Activated effector memory CD4-positive, alpha-beta T cell treated with Interleukin-2 at 50 U/mL for 16 hours (primary cell): ENCODE data around the gene TMEM269.

ENCODE experiments used
- DNase-seq: peaks from one replicate; pipeline ENCODE4 v3.0.0-alpha.2; 2020

The TMEM269 gene

DNA sequence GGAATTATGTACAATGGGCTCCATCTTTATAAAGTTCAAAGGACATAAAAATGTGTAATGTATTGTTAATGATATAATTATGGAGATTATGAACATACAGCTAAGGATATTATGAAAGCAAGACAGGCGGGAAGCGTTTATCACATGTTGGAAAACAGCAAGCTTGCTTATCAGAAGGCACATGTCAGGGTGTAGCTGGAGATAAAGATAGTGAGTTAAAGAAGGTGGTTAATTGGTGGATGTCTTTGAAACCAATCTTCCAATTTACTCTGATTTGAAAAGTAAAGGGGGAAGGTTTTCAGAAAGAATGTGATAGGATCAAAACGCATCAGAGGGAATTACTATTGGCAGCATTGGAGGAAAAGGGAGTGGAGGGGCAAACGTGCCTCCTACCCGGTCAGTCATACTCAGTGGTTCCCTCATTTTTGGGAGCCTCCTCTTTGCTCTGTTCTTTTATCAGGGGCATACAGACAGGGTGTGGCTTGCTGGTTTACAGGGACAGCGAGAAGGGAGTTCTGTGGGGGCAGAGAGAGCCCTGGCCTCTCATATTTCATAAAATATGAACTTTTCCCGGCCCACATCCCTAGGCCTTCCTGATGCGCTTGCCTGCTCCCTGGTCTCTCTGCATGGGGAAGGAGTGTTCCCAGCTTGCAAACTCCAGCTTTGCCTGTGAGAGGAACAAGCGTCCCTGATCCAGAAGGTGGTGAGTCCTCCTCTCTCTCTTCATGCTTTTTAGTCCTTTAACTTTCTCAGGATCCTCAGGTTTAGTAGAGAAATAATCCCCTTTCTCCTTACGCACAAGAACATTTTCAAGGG is 40.5 kb downstream of the TMEM269 start:
- DNase-seq, result no peak

DNA sequence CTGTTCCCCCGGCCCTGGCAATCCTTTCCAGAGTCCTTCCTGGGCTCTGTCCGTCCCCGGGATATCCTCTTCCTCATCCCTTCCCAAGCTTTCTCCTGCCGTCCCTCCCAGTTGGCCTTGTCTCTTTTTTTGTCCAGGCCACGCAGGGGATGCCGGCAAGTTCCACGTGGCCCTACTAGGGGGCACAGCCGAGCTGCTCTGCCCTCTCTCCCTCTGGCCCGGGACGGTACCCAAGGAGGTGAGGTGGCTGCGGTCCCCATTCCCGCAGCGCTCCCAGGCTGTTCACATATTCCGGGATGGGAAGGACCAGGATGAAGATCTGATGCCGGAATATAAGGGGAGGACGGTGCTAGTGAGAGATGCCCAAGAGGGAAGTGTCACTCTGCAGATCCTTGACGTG is 45.8 kb downstream of the TMEM269 start:
- DNase-seq, result no peak

DNA sequence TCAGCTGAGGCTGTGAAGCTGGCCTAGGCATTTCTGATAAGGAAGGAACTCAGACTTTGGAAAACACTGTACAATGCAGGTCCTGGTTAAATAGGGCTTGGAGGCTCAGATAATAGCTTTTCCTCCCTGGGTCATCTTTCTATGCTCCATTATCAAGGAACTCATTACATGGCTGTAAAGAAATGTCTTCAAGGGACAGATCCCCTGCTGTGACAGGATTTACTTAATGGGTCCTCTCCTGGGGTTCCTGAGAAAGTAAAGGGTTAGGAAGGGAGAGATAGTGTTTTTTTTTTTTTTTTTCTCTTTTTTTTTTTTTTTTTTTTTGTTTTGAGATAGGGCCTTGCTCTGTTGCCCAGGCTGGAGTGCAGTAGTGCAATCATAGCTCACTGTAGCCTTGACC is 46.5 kb downstream of the TMEM269 start:
- no peak for DNase-seq

DNA sequence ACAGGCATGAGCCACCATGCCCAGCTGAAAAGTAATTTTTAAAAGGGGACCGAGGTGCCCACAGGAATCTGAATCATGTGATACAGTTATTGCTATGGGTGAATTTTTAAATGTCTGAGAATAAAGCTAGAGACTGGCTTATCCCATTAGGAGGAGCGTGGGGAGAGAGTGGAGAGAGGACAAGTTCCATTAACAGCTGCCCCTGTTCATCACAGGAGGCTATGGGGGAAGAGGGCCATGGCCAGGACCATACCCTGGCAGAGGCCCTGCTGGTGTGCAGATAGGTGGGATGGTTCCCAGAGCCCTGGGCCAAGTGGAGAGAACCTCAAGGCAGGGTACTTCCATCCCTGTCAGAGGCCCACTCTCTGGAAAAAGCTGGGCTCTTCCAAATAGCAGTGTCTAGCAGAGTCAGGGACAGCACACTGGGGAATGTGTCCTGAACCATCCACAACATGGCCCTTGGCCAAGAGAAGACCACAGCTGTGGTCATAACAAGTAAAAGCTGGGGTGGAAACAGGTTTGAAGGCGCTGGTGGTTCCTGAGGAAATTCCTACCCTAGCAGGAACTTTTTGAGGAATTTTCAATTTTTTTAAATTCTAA is 48.0 kb downstream of the TMEM269 start:
- DNase-seq, result no peak

DNA sequence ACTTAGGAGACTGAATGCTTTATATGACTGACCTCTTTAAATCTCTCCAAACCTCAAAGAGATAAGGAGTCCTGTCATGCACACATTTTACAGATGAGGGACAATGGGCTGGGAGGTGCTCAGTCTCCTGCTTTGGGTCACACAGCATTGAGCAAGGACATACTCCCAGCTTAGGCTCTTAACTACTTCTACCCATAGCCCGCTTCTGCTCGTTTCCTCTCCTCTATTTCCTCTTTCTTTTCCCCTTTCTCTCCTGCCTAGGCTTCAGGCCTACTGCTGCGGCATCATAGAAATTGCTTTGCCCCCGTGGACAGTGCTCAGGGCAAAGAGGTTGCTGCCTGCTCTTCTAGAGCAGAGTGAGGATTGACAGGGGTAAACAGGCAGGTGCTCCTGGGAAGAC is 49.2 kb downstream of the TMEM269 start:
- no peak for DNase-seq

DNA sequence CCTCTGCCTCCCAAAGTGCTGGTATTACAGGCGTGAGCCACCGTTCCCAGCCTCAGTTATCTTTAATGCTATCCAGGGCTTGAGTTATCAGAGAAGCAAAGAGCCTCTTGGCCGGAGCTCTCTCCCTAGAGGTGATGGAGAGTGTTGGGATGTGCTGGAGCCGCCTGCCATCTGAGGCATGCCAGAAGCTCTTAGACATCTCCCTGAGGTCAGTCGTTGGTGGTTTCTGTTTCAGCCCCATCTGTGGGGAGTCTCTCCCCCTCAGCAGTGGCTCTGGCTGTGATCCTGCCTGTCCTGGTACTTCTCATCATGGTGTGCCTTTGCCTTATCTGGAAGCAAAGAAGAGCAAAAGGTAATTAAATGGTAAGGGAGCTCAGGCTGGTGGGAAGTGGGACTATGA is 50.0 kb downstream of the TMEM269 start:
- no peak for DNase-seq

DNA sequence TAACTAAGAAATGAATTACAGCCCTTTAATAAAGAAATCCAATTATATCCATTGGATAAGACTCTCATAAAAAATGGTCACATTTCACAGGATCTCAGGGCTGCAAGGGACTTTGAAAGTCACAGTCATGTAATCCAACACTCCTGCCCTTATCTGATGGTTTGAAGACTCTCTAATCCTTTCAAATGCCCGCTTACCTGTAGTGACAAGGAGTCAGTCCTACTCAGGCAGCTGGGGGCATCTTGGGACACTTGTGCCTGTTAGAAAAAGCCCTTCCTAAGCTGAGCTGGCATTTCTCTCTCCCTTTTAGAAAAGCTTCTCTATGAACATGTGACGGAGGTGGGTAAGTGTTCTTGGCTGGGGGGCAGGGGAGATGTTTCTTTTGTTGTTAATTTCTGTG is 50.6 kb downstream of the TMEM269 start:
- no peak for DNase-seq

DNA sequence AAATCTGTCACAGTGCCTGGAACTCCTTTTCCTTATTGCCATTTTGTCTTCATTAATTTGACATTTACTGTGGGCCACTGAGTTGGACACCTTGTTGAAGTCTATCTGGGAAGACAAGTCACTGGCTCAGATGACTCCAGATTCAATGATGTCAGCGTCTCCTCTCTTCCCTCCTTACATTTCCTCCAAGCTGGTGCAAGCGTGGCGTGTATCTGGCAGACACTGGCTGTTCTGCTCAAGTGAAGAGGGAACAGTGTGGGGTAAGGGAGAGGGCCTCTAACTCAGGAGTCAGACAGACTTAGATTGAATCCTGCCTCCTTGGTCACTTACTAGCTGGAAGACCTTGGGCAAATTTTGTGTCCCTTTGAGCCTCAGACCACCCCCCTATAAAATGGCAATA is 52.9 kb downstream of the TMEM269 start:
- no peak for DNase-seq

DNA sequence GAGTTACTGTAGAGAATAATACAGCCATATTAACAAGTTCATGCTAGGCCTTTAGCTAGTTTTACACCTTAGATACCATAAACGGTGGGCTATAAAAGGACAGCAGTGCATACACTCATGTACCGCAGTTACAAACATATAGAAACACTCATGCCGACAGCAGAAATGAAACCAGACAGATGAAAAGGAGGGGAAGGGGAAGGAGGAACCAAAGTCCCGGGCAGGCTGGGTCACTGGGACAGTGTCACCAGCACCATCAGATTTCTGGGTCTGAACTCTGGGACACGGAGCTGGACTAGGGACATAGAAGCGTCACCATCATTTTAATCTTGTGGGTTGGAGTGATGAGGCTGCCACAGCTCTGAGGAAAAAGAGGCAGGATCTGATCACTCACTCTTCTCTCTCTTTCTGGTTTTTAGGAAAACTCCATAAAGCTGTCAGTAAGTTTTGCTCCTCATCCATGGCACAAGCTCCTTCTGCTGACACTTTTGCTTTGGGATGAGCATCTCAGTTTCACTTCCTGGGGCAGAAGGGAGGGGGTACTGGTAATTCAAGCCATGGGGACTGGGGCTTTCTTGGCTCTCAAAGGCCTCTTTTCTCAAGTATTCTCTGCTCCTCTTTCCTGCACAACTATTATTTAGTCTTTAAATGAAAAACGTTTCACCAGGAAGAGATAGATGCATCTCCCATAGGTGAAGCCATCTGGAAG is 53.8 kb downstream of the TMEM269 start:
- no peak for DNase-seq

DNA sequence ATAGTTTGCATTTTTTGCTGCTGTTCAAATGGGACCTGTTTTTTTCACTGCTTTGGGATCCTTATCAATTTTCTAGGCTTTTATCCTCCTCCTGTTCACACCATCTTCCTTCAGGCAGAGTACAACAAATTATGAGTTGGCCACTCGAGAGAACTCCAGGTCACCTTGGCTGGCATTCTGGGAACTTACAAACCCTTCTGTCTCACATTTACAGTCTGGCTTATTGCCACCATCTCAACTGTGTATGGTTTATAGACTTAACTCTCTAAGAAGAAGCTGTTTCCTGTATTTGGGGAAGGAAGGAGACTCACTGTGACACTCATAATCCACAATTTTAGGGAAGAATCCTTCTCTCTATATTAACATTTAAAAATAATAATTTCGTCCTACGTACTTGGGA is 56.2 kb downstream of the TMEM269 start:
- no peak for DNase-seq

DNA sequence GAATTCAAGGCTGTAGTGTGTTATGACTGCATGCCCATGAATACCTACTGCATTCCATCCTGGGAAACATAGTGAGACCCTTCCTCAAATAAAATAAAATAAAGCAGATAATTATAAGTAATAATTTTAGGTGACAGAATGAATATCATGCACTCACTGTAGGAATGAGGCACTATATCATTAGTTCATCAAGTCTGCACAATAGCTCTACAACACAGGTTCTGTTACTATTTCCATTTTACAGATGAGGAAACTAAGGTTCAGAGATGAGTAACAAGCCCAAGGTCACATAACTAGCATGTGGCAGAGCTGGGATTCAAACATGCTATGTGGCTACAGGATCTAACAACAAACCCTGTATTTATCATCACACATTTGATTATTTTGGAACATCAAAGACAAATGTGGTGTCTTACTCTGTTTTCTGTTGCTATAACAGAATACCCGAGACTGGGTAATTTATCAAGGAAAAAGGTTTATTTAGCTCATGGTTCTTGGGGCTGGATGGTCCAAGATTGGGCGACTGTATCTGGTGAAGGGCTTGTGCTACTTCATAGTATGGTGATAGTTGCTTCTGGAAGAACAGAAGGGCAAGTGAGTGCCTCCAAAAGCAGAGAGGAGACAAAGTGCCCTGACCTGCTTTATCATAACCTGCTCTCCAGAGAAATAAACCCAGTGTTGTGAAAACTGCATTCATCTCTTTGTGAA is 56.8 kb downstream of the TMEM269 start:
- DNase-seq, result no peak

DNA sequence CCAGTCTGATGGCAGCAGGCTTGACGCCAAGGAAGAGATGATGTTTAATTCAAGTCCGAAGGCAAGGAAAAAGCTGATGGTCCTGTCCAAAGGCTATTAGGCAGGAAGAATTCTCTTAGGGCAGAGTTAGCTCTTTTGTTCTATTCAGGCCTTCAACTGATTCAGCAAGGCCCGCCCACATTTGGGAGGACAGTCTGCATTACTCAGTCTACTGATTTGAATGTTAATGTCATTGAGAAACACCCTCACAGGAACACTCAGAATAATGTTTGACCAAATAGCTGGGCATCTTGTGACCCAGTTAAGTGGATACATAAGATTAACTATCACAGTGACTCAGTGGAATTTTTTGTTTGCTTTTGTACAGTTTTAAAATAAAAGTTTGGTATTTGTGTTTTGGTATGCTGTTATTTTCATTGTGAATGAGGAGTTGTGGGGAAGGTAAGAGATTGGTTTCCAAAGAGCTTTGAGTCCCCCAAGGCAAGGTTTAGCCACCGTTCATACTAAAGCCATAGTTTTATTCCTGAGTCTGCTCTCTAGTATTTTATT is 59.9 kb downstream of the TMEM269 start:
- DNase-seq, result no peak

DNA sequence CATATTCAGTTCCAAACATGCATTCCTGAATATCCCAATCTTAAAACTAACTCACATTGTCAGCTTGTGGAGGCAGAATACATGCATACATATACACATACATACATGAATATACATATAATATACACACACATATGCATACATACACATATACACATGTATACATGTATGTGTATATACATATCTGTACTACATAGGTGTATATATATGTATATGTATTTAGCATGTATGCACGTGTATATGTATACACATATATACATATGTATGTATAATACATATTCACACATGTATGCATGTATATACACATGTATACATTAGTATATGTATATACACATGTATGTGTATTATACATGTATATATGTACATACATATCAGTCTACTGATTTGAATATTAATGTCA is 60.4 kb downstream of the TMEM269 start:
- no peak for DNase-seq

DNA sequence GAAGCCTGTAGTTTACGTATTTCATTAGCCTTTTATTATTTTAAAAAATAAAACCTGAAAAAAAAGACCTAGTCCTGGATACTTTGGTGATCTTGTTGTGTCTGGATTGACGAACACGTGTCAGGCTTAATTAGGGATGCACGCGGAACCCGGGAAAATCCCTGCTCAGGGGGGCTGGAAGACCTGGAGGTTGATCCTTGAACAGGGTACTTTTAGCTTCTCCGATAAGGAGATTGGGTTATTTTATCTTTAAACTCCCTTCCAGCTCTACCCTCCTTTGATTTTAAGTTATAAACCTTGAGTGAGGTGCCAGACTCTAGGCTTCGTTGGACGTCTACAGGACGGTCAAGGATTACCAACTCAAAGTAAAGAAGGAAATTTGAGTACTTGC is 61.1 kb downstream of the TMEM269 start:
- DNase-seq, result no peak

DNA sequence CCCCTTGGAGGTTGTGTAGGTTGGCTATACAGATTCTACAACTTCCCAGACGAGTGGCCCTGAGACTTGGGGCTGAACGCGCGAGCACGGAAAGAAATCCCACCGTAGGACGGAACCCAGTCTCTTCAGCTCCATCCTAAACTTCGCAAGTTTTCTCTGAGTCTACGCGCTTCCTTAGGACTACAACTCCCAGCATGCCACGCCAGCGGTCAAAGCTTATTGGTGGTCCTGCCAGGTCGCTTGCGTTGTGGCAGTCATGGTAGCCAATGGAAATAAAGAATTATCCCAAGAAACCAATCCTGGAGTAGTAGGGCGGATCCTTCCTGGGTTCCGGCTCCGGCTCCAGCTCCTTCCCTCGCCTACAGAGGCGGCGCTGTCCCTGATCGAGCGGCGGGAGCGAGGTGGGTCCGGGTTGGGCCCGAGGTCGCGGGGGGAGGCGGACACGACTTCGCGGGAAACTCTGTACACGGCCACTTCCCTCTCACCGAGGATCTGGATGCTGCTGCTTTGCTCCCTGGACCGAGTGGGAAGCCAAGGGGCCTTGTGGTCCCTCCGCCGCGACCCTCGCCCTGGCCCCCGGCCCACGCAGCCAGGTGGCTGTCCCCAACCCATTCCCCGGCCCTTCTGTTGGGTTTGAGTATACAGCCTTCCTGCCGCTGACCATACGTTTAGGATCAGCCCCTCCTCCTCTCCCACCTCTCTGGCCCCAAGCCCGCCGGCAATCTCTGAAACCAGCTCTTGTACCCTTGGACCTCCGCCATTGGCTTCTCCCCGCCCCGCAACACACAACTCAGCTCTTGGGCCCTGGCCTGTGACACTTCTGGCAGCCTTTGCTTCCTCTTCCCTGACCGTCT is 61.7 kb downstream of the TMEM269 start, which contains the start of gene ZNF691:
ZNF691 (plus strand) TSS at position 357 of the 854 bp plus-strand sequence. CDS start 3,046 bp downstream, outside the sequence.
- DNase-seq, result peak; percentile 81

DNA sequence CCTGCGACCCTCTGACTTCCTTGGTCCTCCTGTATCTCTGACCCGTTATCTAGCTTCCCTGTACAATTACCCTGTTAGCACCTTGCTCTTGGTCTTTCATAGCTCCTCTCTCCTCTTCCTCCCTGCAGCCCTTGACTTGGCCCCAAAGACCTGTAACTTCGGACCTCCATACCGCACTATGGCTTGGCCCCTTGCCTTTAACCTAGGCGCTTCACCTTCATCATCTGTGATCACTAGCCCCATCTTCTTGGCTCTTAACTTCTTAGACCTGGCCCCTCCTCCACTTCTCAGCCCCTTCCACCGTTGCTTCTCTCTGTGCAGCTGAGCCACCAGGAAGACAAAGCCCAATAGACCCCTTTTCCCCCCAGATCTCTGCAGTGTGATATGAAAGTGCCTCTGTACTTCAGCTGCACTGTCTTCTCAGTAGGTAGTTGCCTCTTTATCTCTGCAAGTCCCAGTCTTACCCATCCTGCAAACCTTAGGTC is 62.4 kb downstream of the TMEM269 start:
- no peak for DNase-seq

DNA sequence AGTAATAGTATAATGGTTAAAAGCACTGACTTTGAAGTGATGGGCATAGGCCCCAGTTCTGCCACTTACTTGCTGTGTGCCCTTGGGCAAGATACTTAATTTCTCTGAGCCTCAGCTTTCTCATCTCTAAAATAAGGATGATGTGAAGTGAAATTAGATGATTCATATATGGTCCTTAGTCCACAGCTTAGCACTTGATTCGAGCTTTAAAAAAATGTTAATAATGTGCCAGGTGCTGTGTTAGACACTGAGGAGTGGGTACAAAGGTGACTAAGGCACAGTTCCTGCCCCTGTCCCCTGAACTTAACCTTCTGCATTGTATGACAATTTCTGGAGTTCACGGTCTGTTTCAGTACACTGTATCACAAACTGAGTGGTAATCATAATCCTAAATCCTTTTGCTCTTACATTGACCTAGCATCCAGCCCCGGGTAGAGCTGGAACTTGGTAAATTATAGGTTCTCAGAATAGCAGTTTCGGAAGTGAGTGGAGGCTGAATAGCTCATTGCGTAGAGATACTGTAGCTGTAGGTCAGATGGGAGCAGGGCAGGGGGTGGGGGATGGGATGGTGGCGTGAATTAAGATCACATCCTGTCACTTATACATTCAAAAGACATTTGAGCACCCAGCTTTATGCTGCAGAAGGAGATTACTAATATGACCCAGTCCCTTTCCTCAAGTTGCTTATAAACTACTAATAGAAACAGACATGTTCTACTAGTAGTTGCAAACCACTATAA is 63.1 kb downstream of the TMEM269 start:
- DNase-seq, result no peak

DNA sequence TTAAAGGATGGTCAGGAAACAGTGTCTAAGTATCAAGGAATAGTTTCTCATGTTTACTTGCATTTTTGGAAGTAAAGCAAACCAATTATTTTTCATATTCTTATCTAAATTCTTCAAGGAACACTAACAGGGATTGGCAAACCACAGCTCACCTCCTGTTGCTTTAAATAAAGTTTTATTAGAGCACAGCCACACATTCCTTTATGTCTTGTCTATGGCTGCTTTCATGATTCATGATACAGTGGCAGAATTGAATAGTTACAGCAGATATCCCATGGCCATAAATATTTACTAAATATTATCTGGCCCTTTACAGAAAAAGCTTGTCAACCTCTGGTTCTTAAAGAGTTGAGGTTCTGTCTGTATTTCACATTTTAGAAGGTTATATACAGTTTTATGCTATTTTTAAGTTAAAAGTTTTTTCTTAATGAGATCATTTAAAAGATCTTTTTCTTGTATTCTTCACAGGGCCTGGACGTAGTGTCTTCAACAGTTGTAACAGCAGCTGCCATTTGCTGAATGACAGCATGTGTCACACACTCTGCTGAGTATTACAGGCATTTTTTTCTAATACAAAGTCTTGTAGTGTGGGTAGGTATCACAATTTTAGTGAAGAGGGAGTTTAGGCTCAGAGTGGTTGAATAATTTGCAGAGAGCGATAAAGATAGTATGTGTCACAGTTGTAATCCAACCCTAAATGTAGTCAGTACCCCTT is 64.2 kb downstream of the TMEM269 start:
- DNase-seq, result no peak

DNA sequence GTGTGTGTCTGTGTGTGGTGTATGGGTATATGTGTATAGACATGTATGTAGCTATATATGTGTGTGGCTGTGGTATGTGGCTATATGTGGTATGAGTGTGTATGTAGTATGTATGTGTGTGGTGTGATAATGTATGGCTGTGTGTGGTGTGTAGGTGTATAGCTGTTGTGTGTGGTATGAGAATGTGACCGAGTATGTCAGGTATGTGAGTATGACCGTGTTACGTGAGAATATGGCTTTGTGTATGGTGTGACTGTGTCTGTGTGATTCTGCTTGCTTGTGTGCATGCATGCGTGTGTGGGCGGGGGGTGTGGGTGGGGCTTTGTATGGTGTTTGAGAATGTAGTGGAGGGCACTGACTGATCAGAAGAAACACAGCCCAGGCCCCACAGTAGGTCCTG is 65.2 kb downstream of the TMEM269 start:
- no peak for DNase-seq
